HG03442 (cell line): ENCODE data around the gene IGHMBP2.

Experiments
- ATAC-seq: cut with Tn5 transposase; IDR thresholded peaks from one replicate; pipeline ENCODE4 v1.9.1; 2021; ENCODE audit warnings: mild to moderate bottlenecking, moderate library complexity; ENCODE audit not compliant: unreplicated experiment

IGHMBP2 gene

GRCh38 chr11:68889948-68890446 lies 13.7 kb upstream of the IGHMBP2 start:
- ATAC-seq, result no peak

- no peak for ATAC-seq
These were observed 13.0 kb upstream of the IGHMBP2 start for GRCh38 chr11:68890490-68891231.

- no peak for ATAC-seq
These were observed 12.2 kb upstream of the IGHMBP2 start for GRCh38 chr11:68891351-68891948.

- no peak for ATAC-seq
These were observed 11.1 kb upstream of the IGHMBP2 start for GRCh38 chr11:68892576-68892975.

GRCh38 chr11:68893282-68893681 lies 10.4 kb upstream of the IGHMBP2 start:
- ATAC-seq, result no peak

GRCh38 chr11:68896171-68896959 lies 7.3 kb upstream of the IGHMBP2 start:
- ATAC-seq, result no peak

- ATAC-seq, result no peak
These were observed 6.2 kb upstream of the IGHMBP2 start for GRCh38 chr11:68897441-68897840.

GRCh38 chr11:68900835-68901381 lies 2.8 kb upstream of the IGHMBP2 start:
- no peak for ATAC-seq

- ATAC-seq, result no peak
These were observed 657 bp downstream of the IGHMBP2 start for GRCh38 chr11:68904248-68904847.

- ATAC-seq, result no peak
These were observed 2.0 kb downstream of the IGHMBP2 start for GRCh38 chr11:68905421-68906360.

- no peak for ATAC-seq
These were observed 4.6 kb downstream of the IGHMBP2 start for GRCh38 chr11:68908273-68908672.

- ATAC-seq, result no peak
These were observed 7.3 kb downstream of the IGHMBP2 start for GRCh38 chr11:68910965-68911364.

- no peak for ATAC-seq
These were observed 8.0 kb downstream of the IGHMBP2 start for GRCh38 chr11:68911731-68912130.

- no peak for ATAC-seq
These were observed 8.6 kb downstream of the IGHMBP2 start for GRCh38 chr11:68912254-68912653.

- no peak for ATAC-seq
These were observed 9.5 kb downstream of the IGHMBP2 start for GRCh38 chr11:68913188-68913587.

- ATAC-seq, result no peak
These were observed 11.1 kb downstream of the IGHMBP2 start for GRCh38 chr11:68914761-68915160.

- no peak for ATAC-seq
These were observed 12.7 kb downstream of the IGHMBP2 start for GRCh38 chr11:68916439-68916838.

GRCh38 chr11:68923614-68924013 lies 19.9 kb downstream of the IGHMBP2 start:
- no peak for ATAC-seq

- ATAC-seq, result no peak
These were observed 20.6 kb downstream of the IGHMBP2 start for GRCh38 chr11:68924073-68924925.
